BE2C (cell line): ENCODE measurements around the gene BTRC.
A peak's percentile ranks its signal among the peaks of the same experiment; 100 is the strongest.

Experiments used
- DNase-seq: peaks from one replicate; pipeline ENCODE4 v3.0.0-alpha.2; 2020
- H3K27me3 ChIP-seq: fragments of 250-450 bp; sonication (Bioruptor Pico); 2 replicates; pipeline ENCODE4 v1.5.1; 2020; ENCODE audit warnings: mild to moderate bottlenecking
- H3K36me3 ChIP-seq: fragments of 250-450 bp; sonication (Bioruptor Pico); 2 replicates; pipeline ENCODE4 v1.5.1; 2020; ENCODE audit warnings: mild to moderate bottlenecking
- H3K4me1 ChIP-seq: fragments of 250-450 bp; sonication (Bioruptor Pico); 2 replicates; pipeline ENCODE4 v1.5.1; 2020
- H3K4me3 ChIP-seq: 2 replicates; pipeline ENCODE4 v1.5.1; 2011; ENCODE audit warnings: low read depth, low read length
- H3K9me3 ChIP-seq: fragments of 250-450 bp; sonication (Bioruptor Pico); 2 replicates; pipeline ENCODE4 v1.5.1; 2020
- CTCF ChIP-seq: IDR thresholded peaks from 2 replicates; pipeline ENCODE4 v1.5.1; 2012; ENCODE audit warnings: mild to moderate bottlenecking, low read depth, low read length

BTRC gene

GRCh38 chr10:101444058-101444898, 90.3 kb downstream of the BTRC start:
- peak; percentile 45 for TF ChIP-seq CTCF
- Histone ChIP-seq H3K36me3 (no peaks in the 10 kb centered on the region), H3K9me3 (no peaks in the 10 kb centered on the region), H3K4me1 (peaks cover 4% of the 10 kb centered on the region), H3K27me3 (no peaks in the 10 kb centered on the region), H3K4me3 (no peak overlapping the region)
- no peak for DNase-seq

- peaks cover 9% of the 10 kb centered on the region for H3K4me1 ChIP-seq
- no peaks in the 10 kb centered on the region for H3K27me3 ChIP-seq
- H3K36me3 ChIP-seq: no peaks in the 10 kb centered on the region
- no peak overlapping the region for H3K4me3 ChIP-seq
- no peak for TF ChIP-seq CTCF
- no peaks in the 10 kb centered on the region for H3K9me3 ChIP-seq
- DNase-seq: no peak
Observed at GRCh38 chr10:101446071-101446470, 92.1 kb downstream of the BTRC start.

GRCh38 chr10:101446947-101447346, 93.0 kb downstream of the BTRC start:
- peak; percentile 13 for DNase-seq
- no peak for TF ChIP-seq CTCF
- Histone ChIP-seq H3K4me3 (no peak overlapping the region), H3K27me3 (no peaks in the 10 kb centered on the region), H3K36me3 (no peaks in the 10 kb centered on the region), H3K4me1 (peaks cover 18% of the 10 kb centered on the region), H3K9me3 (no peaks in the 10 kb centered on the region)

GRCh38 chr10:101447477-101447876, 93.5 kb downstream of the BTRC start:
- Histone ChIP-seq H3K4me3 (no peak overlapping the region), H3K4me1 (peaks cover 23% of the 10 kb centered on the region), H3K36me3 (no peaks in the 10 kb centered on the region), H3K9me3 (no peaks in the 10 kb centered on the region), H3K27me3 (no peaks in the 10 kb centered on the region)
- DNase-seq: no peak
- no peak for TF ChIP-seq CTCF

- Histone ChIP-seq H3K4me3 (peak overlapping the region; percentile 32), H3K36me3 (no peaks in the 10 kb centered on the region), H3K27me3 (no peaks in the 10 kb centered on the region), H3K9me3 (no peaks in the 10 kb centered on the region), H3K4me1 (peaks cover 34% of the 10 kb centered on the region)
- DNase-seq: no peak
- no peak for TF ChIP-seq CTCF
Observed at GRCh38 chr10:101450277-101451080, 96.5 kb downstream of the BTRC start.

- H3K4me1 ChIP-seq: peaks cover 34% of the 10 kb centered on the region
- no peak for DNase-seq
Observed at GRCh38 chr10:101451261-101451660, 97.3 kb downstream of the BTRC start.

More at GRCh38 chr10:101451261-101451660, 97.3 kb downstream of the BTRC start:
- Histone ChIP-seq H3K36me3 (no peaks in the 10 kb centered on the region), H3K27me3 (no peaks in the 10 kb centered on the region), H3K4me3 (no peak overlapping the region), H3K9me3 (no peaks in the 10 kb centered on the region)
- TF ChIP-seq CTCF: no peak
